NB4 (cell line): ENCODE results near the gene HMCN2.

Experiments
- POLR2A ChIP-seq: IDR thresholded peaks from 2 replicates; pipeline ENCODE4 v1.6.1; 2011; ENCODE audit warnings: mild to moderate bottlenecking; ENCODE audit not compliant: insufficient read length; ENCODE audit errors: extremely low read depth
- TF ChIP-seq, protein P1 (sequence below): IDR thresholded peaks from one replicate; pipeline ENCODE4 v1.5.1; 2012; ENCODE audit warnings: low read depth, low read length

DNA sequence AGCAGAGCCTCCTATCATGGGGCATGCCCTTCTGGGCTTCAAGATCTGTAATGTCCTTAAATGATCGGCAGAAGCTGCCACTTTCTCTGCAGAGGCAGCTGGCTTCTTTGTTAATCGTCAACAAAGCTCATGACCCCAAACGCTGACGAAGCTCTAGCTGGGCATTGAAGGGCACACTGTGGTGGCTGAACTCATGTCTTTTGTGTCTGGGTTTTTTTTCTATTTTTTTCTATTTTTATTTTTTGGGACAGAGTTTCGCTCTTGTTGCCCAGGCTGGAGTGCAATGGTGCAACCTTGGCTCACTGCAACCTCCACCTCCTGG, 114.0 kb downstream of the HMCN2 start:
- TF ChIP-seq, protein P1, sequence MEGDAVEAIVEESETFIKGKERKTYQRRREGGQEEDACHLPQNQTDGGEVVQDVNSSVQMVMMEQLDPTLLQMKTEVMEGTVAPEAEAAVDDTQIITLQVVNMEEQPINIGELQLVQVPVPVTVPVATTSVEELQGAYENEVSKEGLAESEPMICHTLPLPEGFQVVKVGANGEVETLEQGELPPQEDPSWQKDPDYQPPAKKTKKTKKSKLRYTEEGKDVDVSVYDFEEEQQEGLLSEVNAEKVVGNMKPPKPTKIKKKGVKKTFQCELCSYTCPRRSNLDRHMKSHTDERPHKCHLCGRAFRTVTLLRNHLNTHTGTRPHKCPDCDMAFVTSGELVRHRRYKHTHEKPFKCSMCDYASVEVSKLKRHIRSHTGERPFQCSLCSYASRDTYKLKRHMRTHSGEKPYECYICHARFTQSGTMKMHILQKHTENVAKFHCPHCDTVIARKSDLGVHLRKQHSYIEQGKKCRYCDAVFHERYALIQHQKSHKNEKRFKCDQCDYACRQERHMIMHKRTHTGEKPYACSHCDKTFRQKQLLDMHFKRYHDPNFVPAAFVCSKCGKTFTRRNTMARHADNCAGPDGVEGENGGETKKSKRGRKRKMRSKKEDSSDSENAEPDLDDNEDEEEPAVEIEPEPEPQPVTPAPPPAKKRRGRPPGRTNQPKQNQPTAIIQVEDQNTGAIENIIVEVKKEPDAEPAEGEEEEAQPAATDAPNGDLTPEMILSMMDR, result no peak
- TF ChIP-seq POLR2A, result no peak
